IPS DF 4.7 (cell line): ENCODE measurements around the gene MYO5B.

ENCODE experiments used
- DNase-seq: peaks from one replicate; pipeline ENCODE4 v3.0.0-alpha.2; 2013; ENCODE audit warnings: low spot score; ENCODE audit errors: extremely low read depth

Gene MYO5B

DNA sequence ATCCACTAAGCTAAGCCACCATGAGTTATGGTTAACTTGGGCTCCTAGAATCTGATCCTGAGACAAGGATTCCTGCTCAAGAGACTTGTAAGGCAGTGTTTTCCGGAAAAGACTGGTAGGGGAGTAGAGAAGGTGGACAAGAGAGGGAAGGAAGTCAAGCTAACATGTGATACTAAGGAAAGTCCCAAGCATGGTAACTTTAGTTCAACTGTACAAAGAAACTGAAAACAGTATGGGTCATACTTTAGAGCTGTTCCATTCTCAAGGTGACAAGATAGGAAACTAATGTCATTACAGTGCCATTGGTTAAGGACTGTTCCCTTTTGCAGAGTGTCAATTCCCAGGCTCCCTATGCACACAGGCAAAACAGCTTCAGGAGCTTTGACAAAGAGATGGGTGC is 5.8 kb downstream of the MYO5B start:
- no peak for DNase-seq

DNA sequence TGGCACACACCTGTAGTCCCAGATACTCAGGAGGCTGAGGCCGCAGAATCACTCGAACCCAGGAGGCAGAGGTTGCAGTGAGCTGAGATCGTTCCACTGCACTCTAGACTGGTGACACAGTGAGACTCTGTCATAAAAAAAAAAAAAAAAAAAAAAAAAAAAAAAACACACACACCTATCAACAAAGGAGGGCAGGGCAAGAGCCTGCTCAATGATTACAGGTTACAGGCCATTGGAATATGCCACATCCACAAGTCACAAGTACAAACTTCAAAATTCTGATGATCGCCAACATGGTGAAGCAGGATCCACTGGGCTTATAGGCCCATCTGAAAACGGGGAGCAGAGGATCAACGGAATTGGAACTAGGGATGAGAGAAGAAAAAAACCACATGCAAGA is 6.3 kb downstream of the MYO5B start:
- DNase-seq, result no peak

DNA sequence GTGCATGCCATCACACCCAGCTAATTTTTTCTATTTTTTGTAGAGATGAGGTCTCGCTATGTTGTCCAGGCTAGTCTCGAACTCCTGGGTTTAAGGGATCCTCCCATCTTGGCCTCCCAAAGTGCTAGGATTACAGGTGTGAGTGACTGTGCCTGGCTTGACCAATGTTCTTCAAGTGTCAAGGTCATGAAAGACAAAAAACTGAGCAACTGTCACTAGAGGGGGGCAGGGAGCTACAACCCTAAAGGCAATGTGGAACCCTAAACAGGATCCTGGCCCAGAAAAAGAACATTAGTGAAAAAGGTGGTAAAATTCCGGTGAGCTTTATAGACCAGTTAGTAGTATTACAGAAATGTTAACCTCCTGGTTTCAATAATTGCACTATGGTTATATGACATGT is 7.3 kb downstream of the MYO5B start:
- DNase-seq, result no peak

DNA sequence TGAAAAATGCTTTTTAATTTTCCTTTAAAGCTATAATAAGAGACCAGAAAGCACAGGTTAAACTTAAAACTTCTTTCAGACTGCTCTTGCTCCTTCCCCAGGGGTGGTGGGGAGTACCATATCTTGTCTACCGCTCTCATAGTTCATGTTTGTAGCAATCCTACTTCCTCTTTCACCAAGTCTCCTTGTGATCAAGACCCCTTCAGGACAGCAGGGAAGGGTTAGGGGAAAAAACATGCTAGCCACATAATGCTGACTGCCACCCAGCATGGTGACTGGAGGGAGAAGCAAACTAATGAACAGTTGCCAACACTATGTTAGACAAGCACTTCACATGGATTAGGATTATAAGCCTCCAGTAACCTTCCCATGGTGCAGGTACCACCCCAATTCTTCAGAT is 8.6 kb downstream of the MYO5B start:
- DNase-seq, result no peak

DNA sequence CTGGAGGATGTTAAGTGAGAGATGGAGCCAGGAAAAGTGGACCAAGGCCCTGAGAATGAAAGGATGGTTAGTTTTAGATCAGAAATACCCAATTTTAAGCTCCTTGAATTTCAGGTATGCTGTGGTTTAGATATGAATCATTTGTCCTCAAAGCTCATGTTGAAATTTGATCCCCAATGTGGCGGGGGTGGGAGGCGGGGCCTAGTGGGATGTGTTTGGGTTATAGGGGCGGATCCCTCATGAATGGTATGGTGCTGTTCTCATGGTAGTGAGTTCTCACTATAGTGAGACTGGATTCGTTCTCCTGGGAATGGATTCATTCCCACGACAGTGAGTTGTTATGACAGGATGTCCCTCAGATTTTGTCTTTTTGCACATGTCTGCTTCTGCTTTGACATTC is 11.4 kb downstream of the MYO5B start:
- no peak for DNase-seq

DNA sequence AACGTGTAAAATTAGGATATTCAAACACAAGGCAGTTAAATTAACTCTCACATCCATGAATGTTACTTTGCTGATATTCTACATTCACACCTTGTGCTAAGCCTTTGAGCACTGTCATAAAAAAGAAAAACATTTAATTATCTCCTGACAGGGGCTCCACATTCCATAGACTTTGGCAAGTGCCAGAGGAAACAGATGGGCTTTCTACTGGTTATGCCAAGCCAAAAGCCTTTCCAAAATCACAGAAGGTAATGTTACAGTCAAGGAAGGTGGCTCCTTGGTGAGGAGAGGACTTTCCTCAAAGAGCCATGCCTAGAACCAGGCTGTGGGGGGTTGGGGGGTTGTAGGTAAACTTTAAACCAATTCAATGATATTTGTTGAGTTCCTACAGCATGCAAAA is 12.4 kb downstream of the MYO5B start:
- no peak for DNase-seq

DNA sequence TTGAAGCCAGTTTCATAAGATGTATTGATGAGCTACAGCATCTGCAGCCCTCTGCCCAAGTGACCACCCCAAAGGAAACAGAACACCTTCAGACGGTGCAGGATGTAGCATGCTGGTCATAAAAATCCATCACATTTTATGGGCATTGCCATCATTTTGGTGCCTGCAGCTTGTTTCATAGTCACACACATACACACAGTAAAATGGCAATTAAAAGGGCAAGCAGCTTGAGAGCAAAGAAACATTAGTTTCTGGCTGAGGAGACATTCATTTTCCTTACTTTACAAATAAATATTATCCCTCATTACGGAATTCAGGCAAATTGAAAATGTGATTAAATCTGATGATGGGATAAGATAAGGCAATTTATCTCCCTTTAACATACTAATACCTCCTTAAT is 13.4 kb downstream of the MYO5B start:
- DNase-seq, result no peak

DNA sequence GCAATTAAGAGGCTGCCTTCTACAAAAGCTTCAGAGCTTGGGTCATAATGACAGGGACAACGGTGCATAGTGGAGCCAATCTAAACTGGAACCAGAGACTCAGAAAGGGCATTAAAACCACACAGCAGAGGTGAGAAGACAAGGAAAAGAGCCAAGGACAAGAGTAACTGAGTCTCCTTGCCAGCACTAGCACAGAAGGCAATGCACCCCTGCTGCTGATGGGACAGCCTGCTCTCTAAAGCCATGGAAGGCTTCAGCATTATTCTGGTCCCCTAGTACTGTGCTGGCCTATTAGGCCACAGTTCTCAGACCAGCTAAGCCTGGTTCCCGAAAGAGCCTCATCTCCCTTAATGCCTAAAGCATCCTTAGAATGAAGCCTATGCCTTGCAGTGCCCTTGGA is 15.5 kb downstream of the MYO5B start:
- DNase-seq, result no peak

DNA sequence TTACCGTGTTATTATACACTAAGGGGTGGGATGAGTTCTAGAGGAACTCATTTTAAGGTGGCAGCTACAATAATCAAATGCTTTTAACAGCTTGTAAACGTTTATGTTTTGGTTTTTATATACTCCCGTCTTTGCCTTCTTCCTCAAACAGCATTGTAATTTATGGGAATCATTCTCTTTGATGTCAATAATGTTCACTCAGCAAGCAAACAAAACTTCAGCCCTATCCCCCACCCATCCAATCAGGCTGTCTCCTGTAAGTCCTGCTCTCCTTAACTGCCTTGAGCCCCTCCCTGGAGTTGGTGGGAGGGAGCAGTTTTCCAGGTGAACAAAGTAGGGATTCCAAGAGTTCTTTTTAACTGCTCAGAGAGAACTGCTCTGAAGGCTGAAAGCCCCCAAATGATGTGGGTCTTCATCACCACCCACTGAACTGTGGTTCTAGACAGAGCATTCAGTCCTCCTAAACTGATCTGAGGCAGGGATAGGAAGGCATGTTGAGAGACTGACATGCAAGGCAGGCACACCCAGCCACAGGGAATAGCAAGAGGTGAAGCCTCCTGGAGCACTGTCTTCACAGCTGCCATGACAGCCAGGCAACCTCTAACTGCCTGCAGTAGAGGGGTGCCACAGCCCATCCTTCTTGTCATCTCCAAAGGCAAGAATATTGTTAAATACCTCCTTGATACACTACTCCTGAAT is 17.5 kb downstream of the MYO5B start:
- no peak for DNase-seq

DNA sequence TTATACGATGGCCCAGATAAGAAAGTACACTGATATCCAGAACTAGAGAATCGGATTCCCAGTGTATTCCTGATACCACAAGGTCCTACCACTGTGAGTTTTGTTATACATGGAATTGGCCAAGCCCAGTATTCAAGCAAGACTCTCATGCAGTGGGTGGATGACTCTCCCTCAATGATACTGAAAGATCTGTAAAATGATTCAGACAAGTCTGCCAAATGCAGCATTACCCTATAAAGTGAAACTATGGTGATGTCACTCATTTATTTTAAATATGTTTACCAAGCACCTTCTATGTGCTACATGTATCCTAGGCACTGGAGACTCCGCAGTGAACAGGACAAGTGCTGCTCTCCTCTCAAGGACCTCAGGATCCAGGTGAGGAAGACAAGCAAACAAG is 22.6 kb downstream of the MYO5B start:
- no peak for DNase-seq

DNA sequence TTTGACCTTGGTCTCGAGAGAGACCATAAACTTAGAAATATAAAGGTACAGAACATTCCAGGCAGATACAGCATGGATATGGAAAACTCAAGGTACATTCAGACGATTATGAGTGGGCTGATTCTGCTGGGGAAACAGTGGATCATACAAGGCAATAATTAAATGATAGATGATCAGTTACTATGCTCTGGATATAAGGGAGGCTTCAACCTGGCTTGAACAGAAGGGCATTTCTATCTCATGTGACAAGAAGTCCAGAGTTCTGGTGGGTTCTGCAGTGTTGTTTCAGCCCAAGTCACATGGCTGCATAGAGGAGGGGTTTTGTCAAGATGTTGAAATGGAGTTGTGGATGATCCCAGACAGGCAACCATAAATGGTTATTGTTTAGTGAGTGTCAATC is 23.5 kb downstream of the MYO5B start:
- DNase-seq, result no peak

DNA sequence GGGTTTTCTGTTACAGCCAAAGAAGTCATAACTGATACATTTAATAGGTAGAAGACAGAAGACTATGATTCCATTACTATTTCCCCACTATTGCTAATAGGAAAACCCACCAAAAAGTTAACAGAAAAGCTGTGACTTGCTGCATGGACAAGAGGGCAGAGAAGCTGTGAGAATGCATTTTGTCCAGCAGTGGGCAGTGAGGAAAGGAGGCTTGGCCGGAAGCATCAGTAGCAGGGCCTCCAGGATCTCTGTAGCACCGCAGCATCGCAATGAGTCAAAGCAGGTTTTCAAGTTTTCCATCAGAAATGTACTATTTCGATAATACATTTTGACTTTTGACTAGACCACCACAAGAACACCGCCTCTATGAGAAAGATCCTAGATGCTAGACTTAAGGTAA is 24.9 kb downstream of the MYO5B start:
- no peak for DNase-seq

DNA sequence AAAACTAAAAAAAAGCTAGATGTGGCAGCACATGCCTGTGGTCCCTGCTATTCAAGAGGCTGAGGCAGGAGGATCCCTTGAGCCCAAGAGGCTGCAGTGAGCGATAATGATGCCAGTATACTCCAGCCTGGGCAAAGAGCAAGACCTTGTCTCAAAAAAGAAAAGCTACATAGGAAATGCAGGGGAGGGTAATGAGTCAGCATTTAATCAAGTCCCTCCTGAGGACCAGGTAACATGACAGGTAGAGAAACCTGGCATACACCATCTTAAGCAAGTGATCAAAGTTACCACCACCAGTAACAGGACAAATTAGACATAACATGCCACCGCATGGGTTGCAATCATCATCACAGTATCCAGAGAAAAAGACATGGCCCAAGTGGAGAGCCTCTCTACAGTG is 25.8 kb downstream of the MYO5B start:
- no peak for DNase-seq

DNA sequence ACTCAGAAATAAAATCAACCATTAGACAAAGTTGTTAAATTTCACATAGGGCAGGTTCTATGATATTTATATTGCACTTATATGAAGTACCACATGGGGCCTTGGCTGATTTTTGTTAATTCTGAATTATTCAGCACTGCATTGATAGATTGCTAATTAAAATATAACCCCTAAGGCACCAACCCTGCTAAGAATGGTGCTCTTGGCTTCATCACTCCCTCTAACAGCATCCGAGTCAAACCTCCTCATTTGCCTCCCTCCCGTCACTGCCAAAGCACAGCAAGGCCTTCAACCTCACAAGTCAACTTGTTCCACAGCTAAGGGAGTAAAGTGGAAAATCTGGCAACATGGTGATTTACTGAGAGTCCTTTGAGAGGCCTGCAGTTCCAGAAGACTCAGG is 27.0 kb downstream of the MYO5B start:
- no peak for DNase-seq

DNA sequence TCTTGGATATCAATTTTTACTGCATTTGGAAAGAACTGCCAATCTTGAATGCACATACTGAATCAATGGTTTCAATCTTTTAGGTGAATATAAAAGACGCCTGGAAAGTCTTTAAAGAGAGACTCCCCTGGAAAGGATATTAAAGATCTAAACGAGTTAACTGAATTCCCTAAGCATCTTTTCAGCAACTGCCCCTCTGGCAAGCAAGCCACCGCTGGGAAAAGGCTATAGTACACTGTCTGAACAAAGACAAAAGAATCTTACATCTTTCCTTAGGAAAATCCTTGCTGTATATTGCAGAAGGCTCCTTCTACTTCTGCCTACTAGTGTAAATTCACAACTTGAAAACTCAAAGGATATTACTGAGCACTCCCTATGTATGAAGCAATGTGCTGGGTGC is 28.0 kb downstream of the MYO5B start:
- no peak for DNase-seq

DNA sequence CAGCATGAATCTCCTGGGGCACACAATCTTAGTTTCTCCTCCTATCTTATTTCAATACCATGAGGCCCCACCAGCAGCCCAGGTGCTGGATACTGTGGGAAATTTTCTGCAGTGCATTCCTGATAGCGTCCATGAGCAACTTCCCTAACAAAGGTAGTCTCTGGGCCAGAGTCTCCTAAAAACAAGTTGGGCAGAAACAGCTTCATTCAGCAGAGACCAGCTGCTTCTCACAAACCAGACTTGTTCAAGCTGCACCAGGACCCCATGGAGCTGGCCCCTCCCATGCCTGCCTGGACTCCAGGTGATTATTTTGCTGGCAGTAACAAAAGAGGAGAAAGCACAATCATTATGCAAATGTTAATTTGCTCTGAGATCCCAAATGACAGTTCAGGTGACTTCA is 31.4 kb downstream of the MYO5B start:
- no peak for DNase-seq

DNA sequence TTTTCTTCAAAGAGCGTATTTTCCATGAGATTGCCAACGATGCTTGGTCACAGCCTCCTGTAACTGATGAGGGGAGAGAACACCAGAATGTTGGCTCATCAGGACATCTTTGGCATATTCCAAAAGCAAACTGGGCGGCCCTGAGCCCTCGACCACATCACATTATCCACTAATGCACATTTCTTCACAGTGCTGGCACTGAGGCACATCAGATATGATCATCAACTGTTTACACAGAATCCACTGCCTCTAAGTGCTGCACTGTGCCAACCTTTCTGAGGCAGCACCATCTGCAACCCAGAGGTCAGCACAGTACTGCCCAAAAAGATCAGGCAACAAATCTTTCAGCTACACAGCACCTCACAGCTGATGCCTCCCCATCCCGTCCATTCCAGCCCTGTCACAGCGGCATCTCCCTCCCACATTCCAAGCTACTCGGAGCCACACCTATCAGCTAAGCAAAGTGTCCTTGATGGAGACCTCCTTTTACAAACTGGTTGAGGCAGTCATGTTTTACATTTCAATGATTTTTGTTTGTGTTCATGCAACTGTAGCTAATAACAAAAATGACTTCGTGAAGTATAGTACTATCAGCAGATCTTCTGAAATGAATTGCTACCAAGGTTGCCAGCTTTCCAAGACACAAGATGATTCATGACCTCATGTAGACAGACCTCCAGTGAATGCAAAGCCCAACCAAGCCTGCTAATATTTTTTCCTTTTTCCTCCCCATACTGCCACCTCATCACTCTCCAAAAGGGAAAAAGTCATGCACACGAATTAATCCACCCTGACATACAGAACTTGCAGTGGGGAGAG is 32.3 kb downstream of the MYO5B start:
- no peak for DNase-seq

DNA sequence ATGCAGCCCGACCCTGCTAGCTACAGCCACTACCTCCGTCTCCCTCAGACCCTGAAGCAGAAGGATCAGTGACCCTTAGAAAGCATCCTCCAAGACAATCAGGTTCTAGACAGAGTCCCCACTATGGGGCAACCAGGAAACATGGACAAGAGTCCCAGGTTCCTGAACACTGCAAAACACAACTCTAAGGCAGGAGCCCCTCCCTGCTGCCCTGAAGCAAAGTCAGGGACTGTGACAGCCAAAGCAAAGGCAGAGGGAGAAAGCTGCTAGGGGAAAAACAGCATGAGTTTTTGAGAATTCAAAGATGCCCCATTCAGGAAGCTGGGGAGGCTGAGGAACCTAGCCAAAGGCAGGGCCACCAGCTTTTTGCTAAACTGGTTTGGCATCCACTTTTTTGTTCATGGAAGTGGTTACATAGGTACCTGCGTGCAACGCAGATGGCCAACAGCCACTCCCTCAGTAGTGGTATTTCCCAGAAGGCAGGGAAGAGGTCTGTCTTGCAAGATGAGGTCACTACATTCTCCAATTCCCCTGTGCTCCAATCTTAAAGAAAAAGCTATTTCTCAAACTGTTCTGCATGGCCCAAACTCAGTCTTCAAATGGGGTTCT is 33.2 kb downstream of the MYO5B start:
- no peak for DNase-seq

DNA sequence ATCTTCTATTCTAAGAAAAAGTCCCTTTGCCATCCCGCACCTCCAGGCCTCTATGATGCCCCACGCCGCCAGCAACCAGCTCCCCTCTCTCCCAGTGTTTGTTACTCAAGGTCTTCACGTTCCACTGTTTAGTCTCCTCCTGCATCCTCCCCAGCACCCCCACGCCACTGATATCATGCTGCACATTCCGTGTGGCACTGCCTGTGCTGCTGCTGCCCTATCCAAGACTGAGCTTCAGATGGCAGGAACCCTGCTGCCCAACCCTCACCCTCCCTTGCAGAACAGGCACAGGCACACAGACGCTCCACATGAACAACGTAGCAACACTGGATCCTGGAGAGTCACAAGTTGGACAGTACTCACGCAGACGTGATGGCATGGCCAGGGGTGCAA is 35.3 kb downstream of the MYO5B start:
- no peak for DNase-seq

DNA sequence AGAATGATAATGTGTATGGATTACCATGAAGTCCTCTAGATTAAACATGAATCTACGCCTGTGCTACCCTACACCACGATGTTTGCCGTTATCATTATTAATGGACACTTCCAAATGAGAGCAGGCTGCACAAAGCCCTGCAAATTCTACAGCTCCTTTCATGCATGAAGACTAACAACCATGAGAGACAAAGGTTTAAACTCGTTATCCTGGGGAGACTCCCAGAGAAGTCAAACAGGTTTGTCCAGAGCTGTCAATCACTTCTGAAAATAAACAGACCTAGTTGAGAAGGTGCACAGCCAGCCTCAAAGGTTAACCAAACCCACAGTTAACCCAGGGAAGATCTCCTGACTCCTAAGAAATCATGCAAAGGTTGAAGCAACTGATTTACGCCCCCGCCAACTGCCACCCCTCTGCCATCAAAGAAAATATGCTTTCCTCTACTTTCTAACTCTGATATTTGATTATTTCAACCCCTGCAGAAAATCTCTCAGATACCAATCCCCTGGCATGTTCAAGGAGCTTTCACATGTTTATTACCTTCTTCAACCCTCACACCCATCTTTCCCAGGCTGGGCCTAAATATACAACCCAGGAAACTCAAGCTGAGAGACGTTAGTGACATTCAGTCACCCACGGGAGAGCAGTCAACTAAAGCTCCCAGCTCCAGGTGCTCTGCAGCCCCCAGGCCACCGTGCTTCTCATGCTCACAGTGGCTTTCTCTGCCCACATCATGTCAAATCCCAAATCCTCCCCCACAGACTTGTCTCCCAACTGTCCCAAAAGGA is 35.9 kb downstream of the MYO5B start:
- DNase-seq, result no peak

DNA sequence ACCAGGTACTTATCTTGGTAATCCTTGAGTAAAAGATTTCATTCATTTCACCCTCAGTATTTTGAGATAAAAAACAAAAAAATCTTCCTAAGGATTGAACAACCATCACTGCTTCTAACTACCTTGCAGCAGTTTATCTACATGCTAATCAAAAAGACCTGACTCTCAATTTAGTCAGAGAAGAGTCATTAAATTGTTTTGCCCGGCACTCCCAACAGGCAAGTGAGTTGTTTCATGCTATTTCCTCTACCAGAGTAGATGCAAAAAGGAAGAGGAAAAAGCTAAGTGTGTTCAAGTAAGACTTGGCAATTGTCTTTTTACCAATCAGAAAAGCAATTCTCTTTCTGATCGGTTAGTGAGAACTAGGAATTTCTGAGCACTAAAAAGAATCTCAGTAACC is 39.5 kb downstream of the MYO5B start:
- no peak for DNase-seq

DNA sequence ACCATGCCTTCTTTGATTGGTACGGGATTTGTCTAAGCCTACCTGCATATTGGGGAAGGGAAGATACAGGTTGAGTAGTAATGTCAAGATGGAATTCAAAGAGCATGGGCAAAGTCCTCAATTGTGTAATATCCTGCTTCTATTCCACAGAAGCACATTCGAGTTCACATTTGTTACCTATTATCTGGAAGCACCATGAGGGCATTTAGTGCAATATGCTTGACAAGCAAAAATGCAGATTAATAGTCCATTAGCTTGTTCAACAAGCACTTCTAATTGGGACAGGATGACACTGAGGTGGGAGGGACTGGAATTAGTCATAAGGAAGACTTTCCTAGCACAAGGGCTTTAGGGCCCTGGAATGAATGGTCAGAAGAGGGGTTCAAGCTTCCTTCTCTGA is 40.5 kb downstream of the MYO5B start:
- no peak for DNase-seq
